Stimulated activated CD4-positive, alpha-beta T cell treated with anti-CD3 and anti-CD28 coated beads, Interleukin-12 subunit alpha, Interleukin-12 subunit beta, amount 100 ng/mL, for 4 hours (primary cell): ENCODE measurements around the gene ALG1.
"Not testable (repeated sequence)": the region's sequence is repeated elsewhere in the genome, so short reads cannot be mapped to it uniquely, and the experiment has no call there.

Source experiments
- DNase-seq: peaks from one replicate; pipeline ENCODE4 v3.0.0-alpha.2; 2020

The ALG1 gene, protein sequence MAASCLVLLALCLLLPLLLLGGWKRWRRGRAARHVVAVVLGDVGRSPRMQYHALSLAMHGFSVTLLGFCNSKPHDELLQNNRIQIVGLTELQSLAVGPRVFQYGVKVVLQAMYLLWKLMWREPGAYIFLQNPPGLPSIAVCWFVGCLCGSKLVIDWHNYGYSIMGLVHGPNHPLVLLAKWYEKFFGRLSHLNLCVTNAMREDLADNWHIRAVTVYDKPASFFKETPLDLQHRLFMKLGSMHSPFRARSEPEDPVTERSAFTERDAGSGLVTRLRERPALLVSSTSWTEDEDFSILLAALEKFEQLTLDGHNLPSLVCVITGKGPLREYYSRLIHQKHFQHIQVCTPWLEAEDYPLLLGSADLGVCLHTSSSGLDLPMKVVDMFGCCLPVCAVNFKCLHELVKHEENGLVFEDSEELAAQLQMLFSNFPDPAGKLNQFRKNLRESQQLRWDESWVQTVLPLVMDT

GRCh38 chr16:5071681-5072333, at the start of gene ALG1:
TSS of gene ALG1 (plus strand) at chr16:5071843. CDS start at chr16:5071850, 7 bp downstream.
- peak; percentile 88 for DNase-seq

- DNase-seq = no peak
Observed at GRCh38 chr16:5022521-5022920, 49.1 kb upstream of the ALG1 start.

DNA sequence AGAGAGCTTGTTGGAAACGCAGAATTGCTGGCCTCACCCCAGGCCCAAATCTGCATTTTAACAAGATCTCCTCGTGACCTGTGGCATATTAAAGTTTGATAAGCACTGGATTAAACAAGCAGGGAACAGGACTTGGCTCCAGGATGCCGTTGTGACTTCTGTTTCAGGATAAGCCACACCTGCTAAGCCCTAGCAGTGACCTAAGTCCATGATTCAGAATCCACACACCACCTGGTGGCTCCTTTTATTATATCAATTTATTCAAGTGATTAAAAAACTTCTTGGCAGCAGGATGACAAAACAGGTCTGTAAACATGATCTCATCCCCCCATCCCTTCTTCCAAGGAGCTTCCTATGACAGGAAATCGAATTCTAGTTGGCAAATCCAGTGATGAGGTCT, 47.0 kb upstream of the ALG1 start:
- DNase-seq = no peak

GRCh38 chr16:5025171-5025632, 46.4 kb upstream of the ALG1 start:
- DNase-seq = peak; percentile 2

- DNase-seq = no peak
Observed at GRCh38 chr16:5026664-5027063, 45.0 kb upstream of the ALG1 start.

DNA sequence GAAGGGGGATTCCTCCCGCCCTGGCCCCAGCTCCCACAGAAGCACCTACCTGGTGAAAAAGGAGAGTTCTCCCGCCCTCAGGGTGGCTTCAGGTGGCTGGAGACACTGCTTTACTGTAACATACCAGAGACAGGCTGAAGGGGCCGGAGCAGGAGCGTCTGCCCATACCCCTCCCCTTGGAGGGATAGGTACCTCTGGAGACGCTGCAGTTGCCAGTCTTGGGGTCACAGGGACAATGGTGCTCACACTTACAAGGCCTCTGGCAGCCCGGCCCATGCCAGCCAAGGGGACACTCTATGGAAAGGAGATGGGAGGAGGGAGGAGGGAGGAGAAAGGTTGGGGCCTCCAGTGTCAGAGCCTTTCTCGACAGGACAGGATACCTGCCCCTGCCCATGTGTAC, 44.6 kb upstream of the ALG1 start:
- no peak for DNase-seq

- DNase-seq = no peak
Observed at GRCh38 chr16:5027575-5028235, 43.9 kb upstream of the ALG1 start.

GRCh38 chr16:5028950-5029475, 42.6 kb upstream of the ALG1 start:
- no peak for DNase-seq

DNA sequence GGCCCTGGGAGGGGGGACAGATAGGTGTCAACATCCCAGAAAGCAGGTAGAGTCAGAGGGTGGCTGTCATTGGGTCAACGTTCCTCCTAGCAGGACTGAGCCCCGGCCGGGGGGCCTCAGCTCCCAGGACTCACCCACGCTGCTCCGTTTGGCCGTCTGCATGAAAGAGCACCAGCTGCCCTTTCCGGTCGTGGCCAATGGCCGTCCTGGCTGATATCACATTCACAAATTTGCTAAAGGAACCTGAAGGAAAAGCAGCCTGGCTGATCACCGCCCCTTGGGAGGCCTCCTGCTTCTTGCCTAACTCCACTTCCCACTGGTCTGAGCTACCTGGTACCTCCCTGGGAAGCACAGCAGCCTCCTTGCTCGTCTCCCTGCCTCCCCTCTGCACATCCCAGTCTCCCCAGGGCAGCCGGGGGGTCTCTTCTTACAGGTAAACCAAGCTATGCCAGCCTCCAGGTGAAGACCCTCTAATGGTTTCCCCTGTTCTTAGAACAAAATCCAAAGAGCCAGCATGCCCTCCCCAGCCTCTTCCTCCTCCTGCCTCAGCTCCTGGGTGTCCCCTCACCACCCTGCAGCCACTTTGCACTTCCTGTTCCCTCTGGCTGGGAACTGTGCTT, 41.3 kb upstream of the ALG1 start:
- no peak for DNase-seq

GRCh38 chr16:5031601-5032000, 40.0 kb upstream of the ALG1 start:
- no peak for DNase-seq

DNA sequence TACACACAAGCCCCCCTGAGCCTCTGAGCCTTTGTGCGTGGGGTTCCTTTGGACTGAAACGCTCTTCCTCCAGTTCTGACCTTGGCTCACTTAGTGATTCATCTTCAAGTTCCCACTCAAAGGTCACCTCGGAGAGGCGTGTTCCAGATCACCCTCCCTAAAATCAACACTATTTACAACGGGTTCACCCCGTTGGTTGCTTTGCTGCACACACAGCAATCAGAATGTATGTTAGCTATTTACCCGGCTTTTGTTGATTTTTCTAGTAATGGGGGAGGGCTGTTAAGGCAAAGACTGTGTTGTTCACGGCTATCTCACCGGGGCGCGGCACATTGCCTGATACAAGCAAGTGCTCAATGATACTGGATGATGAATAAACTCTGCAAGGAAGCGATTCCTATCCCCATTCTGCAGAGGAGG, 38.9 kb upstream of the ALG1 start:
- DNase-seq = no peak

DNA sequence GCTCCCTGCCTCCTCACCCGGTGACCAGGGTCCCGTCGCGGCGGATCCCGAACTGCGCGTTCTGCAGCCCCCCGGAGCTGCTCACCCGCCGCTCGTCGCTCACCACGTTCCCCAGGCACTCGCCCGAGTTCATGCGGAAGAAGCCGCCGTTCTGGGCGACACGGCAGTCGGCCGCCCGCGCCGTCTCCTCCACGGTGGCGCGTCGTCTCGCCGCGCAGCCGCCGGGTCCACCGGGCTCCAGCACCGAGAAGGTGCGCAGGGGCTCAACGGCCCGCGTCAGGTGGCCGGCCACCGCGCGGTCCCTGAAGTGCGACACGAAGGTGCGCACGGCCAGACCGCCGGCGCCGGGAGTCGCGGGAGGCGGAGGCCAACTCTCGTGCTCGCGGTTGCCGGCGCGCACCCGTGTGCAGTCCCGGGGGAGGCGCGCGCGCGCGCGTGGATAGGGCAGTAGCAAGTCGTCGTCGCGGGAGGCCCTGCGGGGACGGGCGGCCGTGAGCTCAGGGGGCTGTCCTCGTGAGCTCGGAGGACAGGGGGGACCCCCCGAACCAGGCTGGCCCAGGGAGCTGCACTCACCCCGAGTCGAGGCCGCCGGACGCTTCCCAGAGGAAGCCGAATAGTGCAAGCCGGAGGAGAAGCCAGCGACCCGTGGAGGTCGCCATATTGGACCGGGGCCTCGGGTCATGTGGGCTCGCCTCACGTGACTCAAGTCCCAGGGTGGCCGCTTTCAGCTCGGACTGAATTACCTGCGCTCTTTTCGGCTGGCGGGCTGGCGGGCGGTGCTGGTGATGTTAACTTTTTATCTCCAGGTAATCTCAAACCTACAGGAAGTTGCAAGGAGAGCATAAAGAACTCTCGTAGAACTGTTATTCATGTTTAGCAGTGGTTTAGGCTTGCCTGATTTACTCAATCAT, 38.1 kb upstream of the ALG1 start, which contains the start of gene NAGPA:
NAGPA (minus strand) TSS at position 680 of the 911 bp plus-strand sequence; CDS start at position 659, 21 bp downstream.
- peak; percentile 81 for DNase-seq

GRCh38 chr16:5034167-5034523, 37.5 kb upstream of the ALG1 start:
- DNase-seq = no peak

DNA sequence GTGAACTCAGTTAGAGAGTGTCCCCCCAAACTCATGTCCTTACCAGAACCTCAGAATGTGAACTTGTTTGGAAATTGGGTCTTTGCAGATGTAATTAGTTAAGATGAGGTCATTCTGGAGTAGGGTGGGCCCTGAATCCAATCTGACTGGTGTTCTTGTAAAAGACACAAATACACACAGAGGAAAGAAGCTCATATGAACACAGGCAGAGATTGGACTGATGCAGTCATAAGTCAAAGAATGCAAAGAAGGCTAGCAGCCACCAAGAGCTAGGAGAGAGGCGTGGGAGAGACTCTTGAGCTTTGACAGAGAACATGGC, 35.8 kb upstream of the ALG1 start:
- DNase-seq = no peak

DNA sequence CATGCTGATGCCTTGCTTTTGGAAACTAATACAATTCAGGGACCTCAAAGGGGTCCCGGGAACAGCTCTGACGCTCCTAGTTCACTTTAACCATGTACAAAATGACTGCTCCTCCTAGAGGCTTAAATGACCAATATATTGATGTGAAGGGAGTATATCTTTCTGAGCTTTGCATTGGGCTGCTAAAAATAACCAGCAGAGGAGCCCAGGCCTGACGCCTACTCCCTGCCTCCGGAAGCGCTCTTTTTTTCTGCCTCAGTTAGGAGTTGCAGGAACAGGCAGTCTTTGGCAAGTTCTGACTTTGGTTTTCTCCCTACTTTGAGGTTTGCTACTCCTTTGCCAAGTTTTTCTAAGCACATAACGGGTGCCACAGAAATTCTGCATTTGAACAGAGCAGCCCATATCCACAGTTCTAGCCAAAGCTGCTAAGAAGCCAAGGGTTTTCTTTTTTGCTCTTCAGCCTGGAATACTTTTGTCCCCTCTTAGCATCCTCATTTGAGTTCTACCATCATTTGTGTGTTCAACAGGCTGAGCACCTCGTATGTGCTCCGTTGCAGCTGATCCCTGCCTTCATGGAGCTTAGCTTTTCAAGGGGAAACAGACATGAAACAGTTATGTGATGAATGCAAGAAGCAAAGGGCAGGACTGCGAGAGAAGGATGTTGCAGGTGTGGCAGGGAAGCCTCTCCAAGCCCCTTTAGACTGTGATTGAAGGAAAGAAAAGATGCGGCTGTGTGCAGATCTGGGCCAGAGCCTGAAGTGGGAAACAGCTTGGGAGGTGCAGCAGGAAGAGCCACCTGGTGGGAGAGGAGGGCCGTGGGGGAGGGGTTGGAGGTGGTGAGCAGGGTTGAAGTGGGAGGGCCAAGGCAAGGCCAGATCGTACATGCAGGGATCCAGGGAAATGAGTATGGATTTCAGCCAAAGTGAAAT, 35.2 kb upstream of the ALG1 start:
- DNase-seq = no peak

DNA sequence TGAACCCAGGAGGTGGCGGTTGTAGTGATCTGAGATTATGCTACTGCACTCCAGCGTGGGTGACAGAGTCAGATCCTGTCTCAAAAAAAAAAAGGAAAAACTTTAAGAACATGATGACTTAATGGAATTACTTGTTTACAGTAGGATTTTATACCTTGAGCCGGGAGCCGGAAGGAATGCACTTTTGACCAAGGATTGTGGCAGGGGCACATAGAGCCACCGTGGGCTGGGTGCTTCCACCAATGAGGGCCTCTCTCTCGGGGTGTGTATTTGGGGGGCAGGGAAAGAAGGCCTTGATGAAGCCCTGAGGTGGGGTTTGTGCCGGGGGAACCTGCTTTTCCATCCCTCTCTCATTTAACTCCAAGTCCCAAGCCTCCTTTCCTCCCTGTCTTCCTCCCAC, 31.2 kb upstream of the ALG1 start:
- no peak for DNase-seq

- no peak for DNase-seq
Observed at GRCh38 chr16:5041600-5042133, 30.0 kb upstream of the ALG1 start.

DNA sequence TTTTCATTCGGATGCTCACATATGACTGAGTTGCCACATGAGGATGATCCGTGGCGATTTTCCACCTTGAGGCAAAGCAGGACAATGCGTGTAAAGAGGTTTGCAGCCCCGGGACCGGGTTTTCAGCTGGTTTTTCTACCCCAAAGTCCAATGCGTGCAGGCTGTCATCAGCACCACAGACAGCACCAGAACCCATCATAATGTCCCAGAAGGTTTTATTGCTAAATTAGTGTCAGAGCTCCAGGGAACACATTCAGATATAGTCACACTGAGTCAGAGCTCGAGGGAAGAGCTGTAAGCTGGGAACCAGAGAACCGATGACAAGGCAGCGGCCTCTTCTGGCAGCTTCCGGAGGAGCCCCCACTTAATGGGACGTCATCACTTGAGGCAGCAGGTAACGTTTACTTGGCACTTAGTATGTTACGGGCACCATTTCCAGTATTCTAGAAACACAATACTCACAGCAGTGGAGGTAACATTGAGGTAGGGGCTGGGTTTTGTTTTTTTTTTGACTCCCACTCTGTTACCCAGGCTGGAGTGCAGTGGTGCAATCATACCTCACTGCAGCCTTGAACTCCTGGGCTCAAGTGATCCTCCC, 29.0 kb upstream of the ALG1 start:
- DNase-seq = no peak

- DNase-seq = no peak
Observed at GRCh38 chr16:5044011-5044540, 27.6 kb upstream of the ALG1 start.

- not testable (repeated sequence) for DNase-seq
Observed at GRCh38 chr16:5044581-5044980, 27.1 kb upstream of the ALG1 start.
